Measurements from ENCODE around the gene LRRK1.

Gene LRRK1

GRCh38 chr15:100918690-100919480 is at the start of gene LRRK1:
TSS of gene LRRK1 (plus strand) at chr15:100919357. CDS start at chr15:100924633, 5,276 bp downstream.
- peak; percentile 21 for DNase-seq (ENCODE audit: low read depth)

- DNase-seq (ENCODE audit: low read depth), result peak; percentile 71
Measured at GRCh38 chr15:100873029-100873677, 46.0 kb upstream of the LRRK1 start.

GRCh38 chr15:100875495-100875894 is 43.7 kb upstream of the LRRK1 start:
- DNase-seq (ENCODE audit: low read depth), result no peak

GRCh38 chr15:100875976-100876375 is 43.2 kb upstream of the LRRK1 start:
- no peak for DNase-seq (ENCODE audit: low read depth)

- DNase-seq (ENCODE audit: low read depth), result no peak
Measured at GRCh38 chr15:100877551-100877950, 41.6 kb upstream of the LRRK1 start.

- DNase-seq (ENCODE audit: low read depth), result no peak
Measured at GRCh38 chr15:100878130-100878529, 41.0 kb upstream of the LRRK1 start.

GRCh38 chr15:100878648-100879047 is 40.5 kb upstream of the LRRK1 start:
- DNase-seq (ENCODE audit: low read depth), result no peak

- DNase-seq (ENCODE audit: low read depth), result no peak
Measured at GRCh38 chr15:100879061-100879463, 40.1 kb upstream of the LRRK1 start.

- no peak for DNase-seq (ENCODE audit: low read depth)
Measured at GRCh38 chr15:100879464-100880138, 39.6 kb upstream of the LRRK1 start, which contains the start of gene ALDH1A3. TSS of gene ALDH1A3 (plus strand) at chr15:100879831. CDS start at chr15:100879908, 77 bp downstream.

- DNase-seq (ENCODE audit: low read depth), result no peak
Measured at GRCh38 chr15:100880139-100880896, 38.8 kb upstream of the LRRK1 start.

GRCh38 chr15:100880897-100881242 is 38.3 kb upstream of the LRRK1 start:
- no peak for DNase-seq (ENCODE audit: low read depth)

GRCh38 chr15:100881573-100882336 is 37.4 kb upstream of the LRRK1 start:
- DNase-seq (ENCODE audit: low read depth), result no peak

- no peak for DNase-seq (ENCODE audit: low read depth)
Measured at GRCh38 chr15:100885116-100885515, 34.0 kb upstream of the LRRK1 start.

GRCh38 chr15:100885811-100886210 is 33.3 kb upstream of the LRRK1 start:
- DNase-seq (ENCODE audit: low read depth), result no peak

GRCh38 chr15:100887211-100887913 is 31.8 kb upstream of the LRRK1 start:
- DNase-seq (ENCODE audit: low read depth), result no peak

- peak; percentile 77 for DNase-seq (ENCODE audit: low read depth)
Measured at GRCh38 chr15:100889385-100890050, 29.6 kb upstream of the LRRK1 start.

GRCh38 chr15:100890051-100890720 is 29.0 kb upstream of the LRRK1 start:
- no peak for DNase-seq (ENCODE audit: low read depth)

- DNase-seq (ENCODE audit: low read depth), result no peak
Measured at GRCh38 chr15:100890850-100891249, 28.3 kb upstream of the LRRK1 start.

GRCh38 chr15:100891307-100892012 is 27.7 kb upstream of the LRRK1 start:
- no peak for DNase-seq (ENCODE audit: low read depth)
